ENCODE measurements around the gene SYT8. TPM values are rescaled to one million over a fixed set of nuclear protein-coding genes. Genes with fewer than 3 reads are reported as not detected.

Gene SYT8
- total and polyA plus RNA-seq, 2 donors (not counting 1 experiment from before 2014, with no cell fraction given): not detected

GRCh38 chr11:1872267-1872985 lies 37.6 kb downstream of the SYT8 start:
- peaks cover 0 to 20% of the 10 kb centered on the region in 2 experiments for H3K36me3 ChIP-seq (replicated peaks in 1 of 2; ENCODE audit: control extremely low read depth in 1 of 2, control insufficient read depth in 1 of 2, extremely low read depth in 1 of 2, insufficient read depth in 2 of 2, low read length in 1 of 2)
- CTCF ChIA-PET: interaction anchor here (1.1 kb wide), 1 partner anchor 10 kb away, joined by 5 read pairs; no protein-coding TSS in a partner anchor
- TF ChIP-seq EZH2 (IDR thresholded peaks at IDR 0.05; ENCODE audit: borderline replicate concordance, insufficient read depth, low read depth, low read length, poor library complexity, severe bottlenecking) (no peak), CTCF (IDR thresholded peaks at IDR 0.05) (no peak)
- H3K27me3 Mint-ChIP-seq: no peaks in the 10 kb centered on the region
- intact Hi-C loops (cut with micrococcal nuclease): no loop called here
- no peaks in the 10 kb centered on the region for H3K27me3 ChIP-seq (replicated peaks in 1 of 4; ENCODE audit: control extremely low read depth in 1 of 4, control insufficient read depth in 3 of 4, insufficient read depth in 4 of 4, low read length in 3 of 4)
- ATAC-seq (ENCODE audit: low read depth) (no peak), DNase-seq (no peak)
- peak overlapping the region; percentile 26 for H3K27ac Mint-ChIP-seq
- peaks cover 61% of the 10 kb centered on the region for H3K4me1 Mint-ChIP-seq
- H3K4me2 ChIP-seq (replicated peaks; ENCODE audit: low read depth, low read length, poor library complexity, severe bottlenecking): no peak overlapping the region
- WGBS (ENCODE audit: insufficient coverage): 92% methylated on average over 20 of the region's 25 CpGs
- H2AFZ ChIP-seq (ENCODE audit: insufficient read depth, low read depth, low read length, poor library complexity, severe bottlenecking): no peak overlapping the region
- POLR2A ChIA-PET: no interaction called here
- H3K9me3 ChIP-seq (ENCODE audit: control extremely low read depth in 1 of 3, control insufficient read depth in 2 of 3, insufficient read depth in 1 of 3, low read length in 2 of 3): no peaks in the 10 kb centered on the region
- H3K9ac ChIP-seq (ENCODE audit: low read length): no peak overlapping the region
- H3K79me2 ChIP-seq (ENCODE audit: control insufficient read depth, insufficient read depth, low read length): peaks cover 94% of the 10 kb centered on the region
- peak overlapping the region in 1 of 2 donors; percentile 62 for H3K27ac ChIP-seq (ENCODE audit: low read length in 2 of 2)
- H3K4me3 ChIP-seq (ENCODE audit: control extremely low read depth in 1 of 5, extremely low read depth in 1 of 5, insufficient read depth in 1 of 5, low read depth in 2 of 5, low read length in 4 of 5): no peak overlapping the region
- no peaks in the 10 kb centered on the region for H3K9me3 Mint-ChIP-seq (ENCODE audit: insufficient read depth)
- no peak overlapping the region for H3K4me3 Mint-ChIP-seq
- H3K4me1 ChIP-seq (ENCODE audit: control insufficient read depth in 2 of 2, insufficient read depth in 2 of 2, low read length in 2 of 2): peaks cover 40 to 84% of the 10 kb centered on the region in 2 donors
- peaks cover 100% of the 10 kb centered on the region for H4K20me1 ChIP-seq (ENCODE audit: control insufficient read depth, insufficient read depth, low read length, poor library complexity, severe bottlenecking)

Measured in B cell (primary cell).